DMS53 treated with DMSO at 0.1 percent for 48 hours (cell line): ENCODE measurements around the gene ERG.

Experiments used
- DNase-seq: peaks from one replicate; lab custom pipeline; 2025; ENCODE audit not compliant: unreplicated experiment; lab: John Stamatoyannopoulos, UW

The ERG gene

DNA sequence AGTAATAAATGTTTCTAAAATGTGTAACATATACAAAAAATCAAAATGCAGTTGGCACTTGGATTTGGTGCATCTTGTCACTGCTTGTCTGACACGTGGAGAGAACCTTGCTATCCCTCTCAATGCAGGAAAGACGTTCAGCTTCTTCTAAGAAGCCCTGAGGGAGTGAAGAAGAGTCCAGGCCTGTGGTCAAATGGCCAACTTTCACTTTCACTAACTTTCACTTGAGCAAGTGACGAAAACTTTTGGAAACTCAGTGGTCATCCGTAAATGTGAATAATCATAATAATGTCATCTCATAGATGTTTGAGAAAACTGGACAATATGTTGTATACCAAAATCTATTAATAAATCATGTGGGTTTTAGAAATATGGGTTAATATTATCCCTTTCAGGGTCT, 61.9 kb downstream of the ERG start:
- no peak for DNase-seq

GRCh38 chr21:38434913-38435533, 63.3 kb downstream of the ERG start:
- DNase-seq, result no peak

DNA sequence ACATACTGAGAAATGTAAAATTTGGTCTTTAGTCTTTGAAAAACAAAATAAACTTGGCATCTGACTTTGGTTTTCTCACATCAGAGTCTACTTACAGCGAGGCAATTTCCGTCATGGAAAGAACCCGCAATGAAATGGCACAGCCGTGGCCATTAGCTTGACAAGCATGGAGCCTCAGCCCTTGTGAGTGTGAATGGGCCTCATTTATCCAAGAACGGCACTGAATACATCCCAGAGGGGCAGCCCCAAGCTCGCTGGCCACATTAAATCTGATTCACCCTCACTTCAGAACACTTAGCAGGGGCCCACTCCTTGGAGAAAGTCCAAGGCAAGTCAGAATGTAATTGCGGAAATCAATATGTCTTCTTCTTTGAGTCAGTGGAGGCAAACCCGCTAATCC, 64.8 kb downstream of the ERG start:
- no peak for DNase-seq

GRCh38 chr21:38430401-38430984, 67.8 kb downstream of the ERG start:
- DNase-seq, result no peak

DNA sequence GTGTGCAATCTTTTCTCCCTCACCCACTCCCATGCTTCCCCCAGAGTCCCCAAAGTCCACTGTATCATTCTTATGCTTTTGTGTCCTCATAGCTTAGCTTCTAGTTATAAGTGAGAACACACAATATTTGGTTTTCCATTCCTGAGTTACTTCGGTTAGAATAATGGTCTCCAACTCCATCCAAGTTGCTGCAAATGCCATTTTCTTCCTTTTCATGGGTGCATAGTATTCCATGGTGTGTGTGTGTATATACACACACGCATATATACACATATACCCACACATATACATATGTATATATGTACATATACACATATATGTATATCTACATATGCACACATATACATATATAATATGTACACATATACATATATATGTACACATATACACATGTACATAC, 69.3 kb downstream of the ERG start:
- no peak for DNase-seq

DNA sequence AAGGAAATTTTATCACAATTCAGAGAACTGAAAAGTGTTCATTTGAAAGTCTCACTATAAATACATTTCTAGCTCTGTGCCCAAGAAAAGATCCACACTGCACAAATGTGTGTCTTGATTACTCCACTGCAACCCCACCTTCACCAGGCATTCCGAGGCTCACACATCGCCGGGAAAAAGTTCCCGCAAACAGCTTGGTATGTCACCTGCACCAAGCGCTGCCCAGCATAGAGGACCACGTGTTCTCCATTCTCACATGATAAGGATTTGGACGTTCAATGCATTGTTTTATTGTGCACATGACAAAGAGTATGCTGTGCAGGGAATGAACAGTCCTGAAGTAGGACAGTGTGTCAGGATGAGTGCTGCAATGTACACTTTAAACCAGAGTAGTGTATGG, 70.1 kb downstream of the ERG start:
- DNase-seq, result no peak

GRCh38 chr21:38424305-38425019, 73.8 kb downstream of the ERG start:
- no peak for DNase-seq

DNA sequence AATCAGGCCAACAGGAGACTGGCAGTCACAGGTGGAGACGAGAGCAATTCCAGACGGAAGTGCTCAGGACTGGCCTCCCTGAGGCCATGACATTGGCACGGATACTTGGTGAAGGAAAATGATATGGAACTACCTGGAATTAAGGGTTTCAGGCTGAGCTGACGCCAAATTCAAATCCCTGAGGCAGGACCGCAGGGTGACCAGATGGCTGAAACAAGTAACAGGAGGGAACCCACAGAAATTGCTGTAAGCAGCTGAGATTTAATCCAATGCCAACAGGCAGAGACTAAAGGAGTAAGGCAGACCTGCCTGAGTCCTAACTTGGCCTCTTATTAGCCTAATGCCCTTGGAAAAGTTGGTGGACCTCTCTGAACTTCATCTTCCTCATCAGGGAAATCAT, 76.2 kb downstream of the ERG start:
- no peak for DNase-seq

DNA sequence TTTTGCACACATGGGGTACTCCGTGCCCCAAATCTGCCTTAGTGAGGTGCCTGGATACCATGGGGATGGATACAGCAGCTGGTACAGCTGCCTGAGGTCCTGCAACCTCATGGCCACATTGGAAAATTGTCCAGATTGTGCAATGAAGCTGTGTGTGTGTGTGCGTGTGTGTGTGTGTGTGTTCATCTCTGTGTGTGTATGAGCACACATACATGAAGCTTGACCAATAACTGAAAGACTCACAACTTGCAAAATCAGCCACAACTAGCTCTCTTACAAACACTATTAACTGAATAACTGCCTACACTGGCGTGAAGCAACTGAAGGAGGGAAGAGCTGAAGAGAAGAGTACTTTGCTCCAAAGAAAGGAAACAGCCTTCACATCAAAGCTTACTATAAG, 78.1 kb downstream of the ERG start:
- no peak for DNase-seq

DNA sequence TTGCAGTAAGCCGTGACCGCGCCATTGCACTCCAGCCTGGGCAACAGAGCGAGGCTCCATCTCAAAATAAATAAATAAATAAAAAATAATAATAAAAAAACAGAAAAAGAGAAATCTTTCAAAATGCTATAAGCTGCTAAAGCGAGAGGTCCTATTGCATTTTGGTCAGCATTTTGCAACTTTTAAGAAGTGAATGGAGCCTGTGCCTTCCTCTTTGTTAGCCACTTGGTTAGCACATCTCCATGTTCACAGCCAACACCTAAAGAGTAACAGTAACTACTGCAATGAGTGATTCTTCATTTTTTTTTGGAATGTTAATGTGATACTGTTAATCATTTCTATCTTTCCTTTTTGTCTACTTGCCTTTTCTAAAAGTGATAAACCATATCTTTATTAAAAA, 80.6 kb downstream of the ERG start:
- no peak for DNase-seq

DNA sequence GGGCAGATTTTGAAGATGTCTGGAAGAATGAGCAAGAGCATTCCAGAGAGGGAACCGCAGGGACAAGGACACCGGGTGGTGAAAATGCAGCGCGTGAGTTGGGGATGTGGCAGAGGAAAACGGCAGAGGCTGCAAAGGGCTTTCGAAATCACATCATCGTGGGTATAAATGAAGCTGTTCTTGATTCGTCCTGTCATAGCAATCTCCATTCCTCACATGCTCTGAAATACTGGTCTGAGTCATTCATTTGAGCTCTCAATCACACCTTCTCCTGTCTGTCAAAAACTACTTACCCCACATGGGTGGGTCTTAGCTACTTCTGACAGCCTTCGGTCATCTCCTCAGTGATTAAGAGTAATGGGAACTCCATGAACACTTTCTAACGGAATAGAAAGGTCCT, 81.5 kb downstream of the ERG start:
- no peak for DNase-seq

- DNase-seq, result no peak
Observed at GRCh38 chr21:38413958-38414548, 84.2 kb downstream of the ERG start.

DNA sequence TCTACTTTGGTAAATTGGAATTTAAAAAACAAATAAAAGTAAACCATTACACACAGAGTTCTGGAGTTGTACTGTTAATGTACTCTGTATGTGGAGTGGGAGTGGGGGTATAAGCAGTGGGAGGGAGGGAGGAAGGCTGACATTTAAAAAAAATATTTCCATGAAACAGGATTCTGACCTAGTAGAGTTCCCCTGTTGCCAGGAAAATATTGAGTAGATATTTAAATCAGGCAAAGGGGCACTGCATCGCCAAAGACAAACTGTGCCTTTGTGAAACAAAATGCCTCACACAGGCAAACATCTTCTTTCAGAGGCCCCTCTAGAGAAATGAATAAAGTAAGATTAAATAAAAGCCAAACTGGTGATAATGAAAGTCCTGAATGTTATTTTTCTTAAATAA, 87.8 kb downstream of the ERG start:
- no peak for DNase-seq

- DNase-seq, result no peak
Observed at GRCh38 chr21:38409907-38410306, 88.4 kb downstream of the ERG start.

GRCh38 chr21:38404177-38404576, 94.1 kb downstream of the ERG start:
- no peak for DNase-seq

DNA sequence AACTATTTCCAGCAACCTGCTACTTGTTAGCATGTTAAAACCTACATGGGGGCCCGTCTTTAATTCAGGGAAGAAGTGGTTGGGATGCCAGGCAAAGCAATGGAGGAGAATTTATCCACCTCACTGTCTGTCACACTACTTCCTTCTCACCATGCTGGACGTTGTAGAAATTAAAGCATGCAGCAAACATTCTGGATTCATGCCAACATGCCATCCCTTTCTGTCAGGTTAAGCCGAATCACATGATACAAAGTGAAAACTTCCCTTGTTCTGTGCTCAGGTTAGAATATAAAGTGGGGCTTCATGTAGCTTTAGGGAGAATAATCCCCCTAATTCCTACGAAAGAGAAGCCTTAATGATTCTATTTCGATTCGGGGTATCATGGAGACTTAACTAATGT, 95.5 kb downstream of the ERG start:
- DNase-seq, result no peak

DNA sequence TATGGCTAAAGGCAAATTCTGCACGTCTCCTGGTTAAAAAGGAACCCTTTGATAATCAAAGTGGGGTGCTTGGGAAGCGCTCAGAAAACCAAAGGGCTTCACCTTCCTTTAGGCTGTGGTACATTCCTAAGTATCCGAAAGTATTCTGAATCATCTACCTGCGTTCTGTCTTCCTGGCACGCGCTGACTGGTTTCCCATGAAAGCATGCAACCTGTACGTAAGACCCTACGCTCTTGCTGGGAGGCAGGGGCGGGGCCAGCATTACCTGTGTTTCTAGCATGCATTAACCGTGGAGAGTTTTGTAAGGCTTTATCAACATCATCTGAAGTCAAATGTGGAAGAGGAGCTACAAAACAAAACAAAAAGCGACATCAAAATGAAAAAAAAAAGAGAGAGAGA, 96.0 kb downstream of the ERG start:
- no peak for DNase-seq

- no peak for DNase-seq
Observed at GRCh38 chr21:38401191-38401926, 96.9 kb downstream of the ERG start.

- no peak for DNase-seq
Observed at GRCh38 chr21:38400195-38400919, 97.9 kb downstream of the ERG start.

DNA sequence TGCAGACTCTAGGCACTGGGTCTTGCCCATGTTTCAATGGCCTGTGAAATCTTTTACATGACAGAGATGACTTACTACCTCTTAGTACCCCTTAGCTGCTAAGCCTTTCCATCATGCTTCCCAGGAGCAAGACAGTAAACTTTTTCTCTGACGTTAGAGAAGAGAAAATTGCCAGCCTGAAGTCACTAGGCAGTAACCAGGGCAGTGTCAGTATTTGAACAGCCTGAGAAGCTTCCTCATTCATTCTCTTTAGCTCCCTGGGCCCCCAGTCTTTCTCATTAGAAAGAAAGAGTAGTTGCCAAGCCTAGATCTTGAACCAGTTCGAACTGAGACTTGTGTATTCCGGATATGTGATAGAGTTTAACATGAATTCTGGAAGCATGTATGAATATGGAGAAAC, 99.2 kb downstream of the ERG start:
- DNase-seq, result no peak

DNA sequence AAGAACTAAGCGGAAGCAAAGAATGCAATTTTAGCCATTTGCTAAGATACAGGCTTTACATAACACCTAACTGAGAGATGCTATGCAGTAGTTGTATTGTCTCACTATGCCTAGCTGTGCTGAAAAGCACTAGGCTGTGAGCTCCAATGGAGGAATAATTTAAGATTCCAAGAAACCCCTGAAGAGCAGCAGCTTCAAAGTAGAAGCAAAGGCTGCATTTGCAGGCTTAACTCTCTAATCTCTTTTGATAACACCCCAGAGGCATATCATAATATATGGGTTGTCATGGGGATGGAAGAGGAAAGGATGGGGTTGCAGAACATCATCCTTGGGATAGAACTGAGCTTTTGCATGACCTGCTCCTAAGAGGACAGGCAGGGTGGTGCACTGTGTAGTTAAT, 102.0 kb downstream of the ERG start:
- no peak for DNase-seq
